22Rv1 (cell line): ENCODE measurements around the gene PCED1B.

Source experiments
- CTCF ChIP-seq: fragments of 450-650 bp; IDR thresholded peaks from 2 replicates; pipeline ENCODE4 v1.5.1; 2017; ENCODE audit warnings: mild to moderate bottlenecking
- ZFX ChIP-seq: fragments of 450-650 bp; IDR thresholded peaks from 2 replicates; pipeline ENCODE4 v1.6.1; 2017; ENCODE audit warnings: antibody characterized with exemption, borderline replicate concordance

GRCh38 chr12:47165934-47166333 lies 86.5 kb downstream of the PCED1B start:
- no peak for TF ChIP-seq CTCF
- TF ChIP-seq ZFX, result no peak
